GM12875 (cell line): ENCODE results near the gene USP24.

Experiments used
- H3K4me3 ChIP-seq: one replicate; pipeline ENCODE4 v1.5.1; 2011; ENCODE audit warnings: low read depth, low read length, control low read depth
- TF ChIP-seq, protein P1 (sequence below): IDR thresholded peaks from 2 replicates; pipeline ENCODE4 v1.5.1; 2011; ENCODE audit warnings: low read depth, mild to moderate bottlenecking, control low read depth, inconsistent platforms, low read length, moderate library complexity, borderline replicate concordance; ENCODE audit not compliant: insufficient read depth

USP24 gene

GRCh38 chr1:55067914-55068313 lies 147.2 kb downstream of the USP24 start:
- TF ChIP-seq, protein P1, sequence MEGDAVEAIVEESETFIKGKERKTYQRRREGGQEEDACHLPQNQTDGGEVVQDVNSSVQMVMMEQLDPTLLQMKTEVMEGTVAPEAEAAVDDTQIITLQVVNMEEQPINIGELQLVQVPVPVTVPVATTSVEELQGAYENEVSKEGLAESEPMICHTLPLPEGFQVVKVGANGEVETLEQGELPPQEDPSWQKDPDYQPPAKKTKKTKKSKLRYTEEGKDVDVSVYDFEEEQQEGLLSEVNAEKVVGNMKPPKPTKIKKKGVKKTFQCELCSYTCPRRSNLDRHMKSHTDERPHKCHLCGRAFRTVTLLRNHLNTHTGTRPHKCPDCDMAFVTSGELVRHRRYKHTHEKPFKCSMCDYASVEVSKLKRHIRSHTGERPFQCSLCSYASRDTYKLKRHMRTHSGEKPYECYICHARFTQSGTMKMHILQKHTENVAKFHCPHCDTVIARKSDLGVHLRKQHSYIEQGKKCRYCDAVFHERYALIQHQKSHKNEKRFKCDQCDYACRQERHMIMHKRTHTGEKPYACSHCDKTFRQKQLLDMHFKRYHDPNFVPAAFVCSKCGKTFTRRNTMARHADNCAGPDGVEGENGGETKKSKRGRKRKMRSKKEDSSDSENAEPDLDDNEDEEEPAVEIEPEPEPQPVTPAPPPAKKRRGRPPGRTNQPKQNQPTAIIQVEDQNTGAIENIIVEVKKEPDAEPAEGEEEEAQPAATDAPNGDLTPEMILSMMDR: no peak
- H3K4me3 ChIP-seq: no peak overlapping the region

- no peak overlapping the region for H3K4me3 ChIP-seq
- TF ChIP-seq, protein P1: no peak
These were observed 148.0 kb downstream of the USP24 start for GRCh38 chr1:55067022-55067778.

- TF ChIP-seq, protein P1: no peak
- no peak overlapping the region for H3K4me3 ChIP-seq
These were observed 149.5 kb downstream of the USP24 start for GRCh38 chr1:55065648-55066047.

DNA sequence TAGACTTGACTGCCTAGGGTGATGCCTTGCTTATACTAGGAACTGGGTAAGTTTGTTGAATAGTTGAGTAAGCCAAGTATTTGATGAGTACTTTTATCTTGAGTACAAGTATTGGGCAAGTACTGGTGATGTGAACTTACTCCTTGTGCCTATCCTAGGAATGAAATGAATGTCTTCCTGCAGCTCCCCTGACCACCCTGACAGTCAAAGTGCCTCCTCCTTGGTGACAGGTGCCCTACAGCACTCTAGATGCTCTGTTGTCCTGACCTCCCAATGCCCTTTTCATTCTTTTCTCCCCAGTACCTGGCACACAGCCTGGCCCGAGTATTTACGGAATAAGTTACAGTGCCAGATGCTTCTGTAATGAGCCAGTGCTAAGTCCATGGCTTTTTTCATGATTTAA lies 150.3 kb downstream of the USP24 start:
- no peak overlapping the region for H3K4me3 ChIP-seq
- TF ChIP-seq, protein P1: no peak

GRCh38 chr1:55064071-55064581 lies 151.0 kb downstream of the USP24 start:
- TF ChIP-seq, protein P1: peak; percentile 68
- no peak overlapping the region for H3K4me3 ChIP-seq

GRCh38 chr1:55063577-55063942 lies 151.6 kb downstream of the USP24 start:
- TF ChIP-seq, protein P1: no peak
- no peak overlapping the region for H3K4me3 ChIP-seq

DNA sequence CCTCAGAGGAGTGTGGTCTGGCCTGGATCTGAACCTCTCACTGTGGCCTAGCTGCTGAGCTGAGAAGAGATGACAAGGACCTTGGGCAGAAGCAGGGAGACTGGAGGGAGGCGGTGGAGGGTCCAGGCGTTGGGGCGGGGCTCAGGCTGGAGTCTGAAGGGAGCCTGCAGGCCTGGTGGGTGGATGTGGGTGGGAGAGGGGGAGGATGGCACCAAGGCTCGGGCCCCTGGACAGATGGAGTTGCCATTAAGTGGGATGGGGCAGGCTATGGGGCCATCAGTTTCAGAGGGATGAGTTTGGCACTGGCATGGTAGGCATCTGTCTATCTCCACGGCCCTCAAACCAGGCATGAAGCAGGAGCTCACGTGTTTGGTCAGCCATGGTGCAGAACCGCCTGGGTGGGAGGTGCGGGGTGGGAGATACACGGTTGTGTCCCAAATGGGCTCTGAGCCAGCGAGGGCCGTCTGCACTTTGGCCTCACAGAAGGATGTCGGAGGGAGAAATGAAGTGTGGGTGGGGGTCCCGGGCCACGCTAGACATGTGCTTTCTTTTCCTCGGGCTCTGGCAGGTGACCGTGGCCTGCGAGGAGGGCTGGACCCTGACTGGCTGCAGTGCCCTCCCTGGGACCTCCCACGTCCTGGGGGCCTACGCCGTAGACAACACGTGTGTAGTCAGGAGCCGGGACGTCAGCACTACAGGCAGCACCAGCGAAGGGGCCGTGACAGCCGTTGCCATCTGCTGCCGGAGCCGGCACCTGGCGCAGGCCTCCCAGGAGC lies 152.2 kb downstream of the USP24 start:
- H3K4me3 ChIP-seq: no peak overlapping the region
- TF ChIP-seq, protein P1: no peak
